HG03342 (cell line): ENCODE measurements around the gene RASSF10.

Source experiments
- ATAC-seq: cut with Tn5 transposase; IDR thresholded peaks from one replicate; pipeline ENCODE4 v1.9.1; 2021; ENCODE audit warnings: mild to moderate bottlenecking, moderate library complexity; ENCODE audit not compliant: unreplicated experiment

RASSF10 gene

DNA sequence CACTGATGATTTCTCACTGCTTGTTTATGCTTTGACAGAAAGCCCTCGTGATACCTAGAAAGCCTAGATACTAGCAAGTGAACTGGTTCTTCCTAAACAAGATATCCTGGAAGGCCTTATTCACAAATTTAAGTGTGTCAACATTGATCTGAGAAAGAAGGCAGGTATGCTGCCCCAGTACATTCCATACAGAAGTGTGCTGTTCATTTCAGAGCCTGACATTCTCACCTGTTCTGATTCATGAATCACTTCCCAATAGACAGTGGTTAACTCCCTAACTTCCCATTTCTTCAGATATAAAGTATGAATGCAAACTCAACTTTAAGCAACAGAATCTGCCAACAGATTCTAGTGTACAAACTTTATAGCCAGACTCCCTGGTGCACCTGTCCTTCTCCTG lies 15.5 kb upstream of the RASSF10 start:
- no peak for ATAC-seq

DNA sequence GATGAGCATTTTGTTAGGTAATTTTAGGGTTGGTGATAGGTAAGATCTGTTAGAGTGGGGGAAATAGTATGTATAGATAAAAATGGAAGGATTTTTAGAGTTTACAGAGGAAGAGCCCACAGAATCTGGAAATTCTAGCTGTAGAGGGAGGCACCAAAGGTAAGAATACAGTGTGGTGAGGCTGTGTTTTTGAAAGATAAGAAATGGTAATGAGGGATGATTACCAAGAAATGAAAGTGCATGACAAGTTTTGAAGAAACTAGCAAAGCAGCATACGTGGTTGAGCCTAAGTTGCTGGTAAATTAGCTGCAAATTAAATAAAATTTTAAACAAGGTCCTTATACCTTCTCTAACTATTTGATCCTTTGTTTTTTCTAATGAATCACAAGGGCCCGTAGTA lies 14.6 kb upstream of the RASSF10 start:
- no peak for ATAC-seq

DNA sequence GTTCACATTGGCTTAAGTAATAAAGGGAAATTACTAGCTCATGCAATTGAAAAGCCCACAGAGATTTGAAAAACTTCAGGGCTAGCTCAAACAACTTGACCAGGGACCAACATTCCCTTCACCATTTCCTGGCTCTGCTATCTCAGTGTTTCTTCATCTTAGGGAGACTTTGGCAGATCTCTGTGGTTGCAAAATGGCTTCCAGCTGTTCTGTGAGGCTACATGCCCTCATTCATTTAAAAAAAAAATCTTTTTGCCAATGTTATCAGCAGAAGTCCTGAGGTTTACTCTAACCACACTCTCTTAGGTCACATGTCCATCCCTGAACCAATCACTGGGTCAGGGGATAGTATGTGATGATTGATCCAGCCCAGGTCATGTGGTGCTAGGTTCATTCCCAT lies 13.9 kb upstream of the RASSF10 start:
- ATAC-seq: no peak

DNA sequence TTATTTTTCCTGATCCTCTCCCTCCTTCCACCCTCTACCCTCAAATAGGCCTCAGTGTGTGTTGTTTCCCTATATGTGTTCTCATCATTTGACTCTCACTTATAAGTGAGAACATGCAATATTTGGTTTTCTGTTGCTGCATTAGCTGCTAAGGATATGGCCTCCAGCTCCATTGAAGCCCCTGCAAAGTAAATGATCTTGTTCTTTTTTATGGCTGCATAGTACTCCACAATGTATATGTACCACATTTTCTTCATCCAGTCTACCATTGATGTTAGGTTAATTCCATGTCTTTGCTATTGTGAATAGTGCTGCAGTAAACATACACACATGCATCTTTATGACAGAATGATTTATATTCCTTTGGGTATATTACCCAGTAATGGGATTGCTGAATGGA lies 13.3 kb upstream of the RASSF10 start:
- no peak for ATAC-seq

DNA sequence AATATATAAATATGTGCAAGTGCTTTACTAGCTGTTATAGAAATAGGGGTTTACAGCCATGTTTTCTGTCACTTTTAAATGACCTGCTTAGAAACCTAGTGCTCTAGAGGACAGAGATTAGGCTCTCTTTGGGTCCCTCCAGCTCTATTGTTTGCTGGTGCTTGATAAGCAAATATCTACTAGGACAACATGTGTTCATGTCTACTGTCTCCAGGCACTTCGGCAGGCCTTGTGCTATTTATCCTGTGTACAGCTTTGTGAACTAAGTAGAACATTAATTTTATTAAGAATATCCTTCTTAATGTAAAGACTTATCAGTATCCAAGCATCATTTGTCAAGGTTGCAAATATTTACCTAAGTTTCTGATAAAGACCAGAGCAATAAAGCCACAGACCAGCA lies 11.9 kb upstream of the RASSF10 start:
- ATAC-seq: no peak

DNA sequence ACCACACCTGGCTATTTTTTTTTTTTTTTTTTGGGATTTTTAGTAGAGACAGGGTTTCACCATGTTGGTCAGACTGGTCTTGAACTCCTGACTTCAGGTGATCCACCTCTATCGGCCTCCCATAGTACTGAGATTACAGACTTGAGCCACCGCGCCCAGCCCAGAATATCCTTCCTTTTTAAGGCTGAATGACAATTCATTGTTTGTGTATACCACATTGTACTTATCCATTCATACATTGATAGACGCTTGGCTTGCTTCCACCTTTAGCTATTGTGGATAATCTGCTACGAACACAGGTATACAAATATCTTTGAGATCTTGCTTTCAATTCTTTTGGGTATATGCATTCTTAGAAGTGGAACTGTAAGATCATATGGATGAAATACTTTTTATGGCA lies 10.8 kb upstream of the RASSF10 start:
- ATAC-seq: no peak

DNA sequence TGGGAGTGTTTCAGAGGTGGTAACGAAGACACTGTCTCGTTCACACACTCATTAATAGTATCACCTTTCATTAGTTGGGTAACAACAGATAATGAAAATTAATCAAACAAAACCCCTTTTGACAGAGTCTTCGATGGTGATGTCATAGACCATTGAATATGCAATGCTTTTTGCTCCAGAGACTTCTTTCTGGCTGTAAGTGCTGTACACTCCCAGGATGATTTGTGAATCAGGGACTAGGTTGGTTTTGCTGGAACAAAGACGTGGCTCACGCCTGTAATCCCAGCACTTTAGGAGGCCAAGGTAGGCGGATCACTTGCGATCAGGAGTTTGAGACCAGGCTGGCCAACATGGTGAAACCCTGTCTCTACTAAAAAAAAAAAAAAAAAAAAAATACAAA lies 9.5 kb upstream of the RASSF10 start:
- ATAC-seq: no peak

DNA sequence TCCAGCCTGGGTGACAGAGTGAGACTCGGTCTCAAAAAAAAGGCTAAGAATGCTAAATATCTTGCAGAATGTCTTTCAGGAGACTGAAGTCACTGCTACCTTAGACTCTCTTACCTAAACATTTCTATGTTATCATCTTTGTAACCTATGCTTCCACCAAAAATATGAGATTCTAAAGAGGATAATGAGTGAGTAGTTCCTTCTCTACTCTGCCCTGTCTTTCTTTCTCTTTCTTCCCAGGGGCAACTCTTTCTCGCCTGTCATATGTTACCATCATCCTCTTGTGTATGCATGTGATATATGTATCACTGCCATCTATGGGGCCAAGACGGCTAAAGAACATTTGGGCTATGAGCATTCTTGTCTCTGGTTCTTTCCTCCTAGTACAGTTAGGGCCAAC lies 9.0 kb upstream of the RASSF10 start:
- no peak for ATAC-seq

DNA sequence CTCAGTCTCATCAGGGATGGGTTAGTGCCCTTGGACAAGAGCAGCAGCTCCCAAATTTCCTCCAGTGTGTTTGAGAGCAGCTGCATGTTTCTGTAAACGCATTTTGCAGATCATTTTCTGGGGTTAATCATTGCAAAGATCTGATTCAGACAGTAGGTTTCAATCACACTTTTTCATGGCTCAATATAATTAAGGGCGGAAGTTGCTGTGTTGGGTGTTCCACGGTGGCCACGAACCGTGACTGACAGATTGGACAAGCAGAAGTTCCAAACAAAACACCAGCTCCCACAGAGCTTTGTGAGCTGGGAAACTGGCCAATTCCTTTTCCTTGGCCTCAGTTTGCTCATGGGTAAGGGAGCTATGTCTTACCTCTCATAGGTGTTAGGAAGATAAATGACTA lies 8.4 kb upstream of the RASSF10 start:
- no peak for ATAC-seq

DNA sequence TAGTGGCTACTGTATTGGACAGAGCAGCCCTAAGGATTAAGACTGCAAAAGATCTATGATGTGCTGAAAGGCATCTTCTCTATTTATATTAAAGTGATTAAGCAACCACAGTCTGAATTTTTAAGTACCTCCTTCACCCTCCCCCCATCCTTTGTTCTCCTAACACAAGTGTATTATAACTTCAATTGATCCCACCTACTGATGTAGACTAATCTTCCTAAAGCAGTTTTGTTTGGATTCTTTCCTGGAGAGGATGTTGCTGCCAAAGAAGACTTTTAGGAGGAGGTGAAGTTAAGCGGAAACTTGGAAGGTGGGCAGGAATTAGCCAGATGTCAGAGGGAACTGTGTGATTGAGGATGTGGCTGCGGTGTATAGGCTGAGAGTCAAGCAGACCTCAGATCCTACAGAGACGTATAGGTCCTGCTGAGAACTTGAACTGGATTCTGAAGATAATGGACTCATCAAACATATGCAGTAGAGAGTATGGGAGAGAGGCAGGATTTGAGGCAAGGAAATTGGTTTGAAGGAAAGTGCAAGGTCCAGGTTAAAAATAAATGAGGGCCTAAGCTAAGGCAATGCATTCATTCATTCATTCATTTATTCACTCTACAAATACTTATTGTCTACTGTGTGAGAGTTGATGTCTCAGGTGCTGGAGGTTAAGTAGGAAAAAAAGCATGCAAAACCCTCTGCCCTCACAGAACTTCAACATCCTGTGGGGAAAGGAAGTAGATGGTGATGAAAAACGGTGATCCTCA lies 5.2 kb upstream of the RASSF10 start:
- no peak for ATAC-seq

DNA sequence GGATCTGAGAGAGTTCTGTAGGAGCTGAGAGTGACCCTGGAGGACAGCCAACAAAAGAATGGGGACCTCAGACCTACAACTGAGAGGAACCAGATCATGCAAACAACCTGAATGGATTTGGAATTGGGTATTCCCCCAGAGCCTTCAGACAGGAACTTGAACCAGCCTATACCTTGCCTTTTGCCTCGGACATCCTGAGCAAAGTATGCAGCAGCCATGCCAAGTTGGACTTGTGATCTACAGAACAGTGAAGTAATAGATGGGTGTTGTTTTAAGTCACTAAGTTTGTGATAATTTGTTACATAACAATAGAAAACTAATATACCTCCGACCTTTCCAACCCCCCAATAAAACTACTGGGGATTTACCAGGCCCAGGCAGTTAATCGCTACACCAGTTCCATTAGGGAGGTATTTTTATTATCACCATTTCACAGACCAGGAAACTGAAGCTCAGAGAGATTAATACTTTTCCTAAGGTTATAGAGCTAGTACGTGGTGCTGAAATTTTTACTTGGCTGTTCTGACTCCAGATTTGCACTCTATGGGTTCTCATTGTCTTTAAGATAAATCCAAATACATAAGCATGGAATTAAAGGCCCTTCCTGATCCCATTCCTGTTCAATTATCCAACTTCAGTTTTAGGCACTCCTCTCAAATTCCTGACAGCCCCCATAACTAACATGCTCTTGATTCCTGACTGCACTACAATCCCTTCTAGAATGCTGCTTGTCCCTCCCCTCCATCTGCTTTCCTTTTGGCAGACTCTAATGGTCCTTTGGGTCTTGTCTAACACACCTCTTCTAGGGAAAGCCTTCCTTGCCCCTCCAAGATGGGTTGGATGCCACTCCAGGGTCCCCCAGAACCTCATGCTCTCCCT lies 1.7 kb upstream of the RASSF10 start:
- no peak for ATAC-seq

DNA sequence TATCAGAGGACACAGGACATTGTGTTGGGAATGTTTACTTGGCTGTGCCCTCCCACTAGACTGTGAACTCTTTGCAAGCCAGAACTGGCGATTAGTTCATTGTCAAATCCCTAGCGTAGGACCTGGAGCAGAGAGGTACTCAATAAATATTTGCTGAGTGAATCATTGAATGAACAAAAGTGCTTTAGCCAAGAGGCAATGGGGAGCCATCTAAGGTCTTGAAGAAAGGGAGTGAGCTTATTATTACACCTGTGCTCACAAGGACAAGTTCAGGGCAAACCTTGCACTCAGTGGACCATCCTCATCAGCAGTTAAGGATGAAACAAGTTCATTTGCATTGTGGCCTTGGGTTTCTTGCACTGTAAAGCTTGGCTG lies 1.1 kb upstream of the RASSF10 start:
- no peak for ATAC-seq

DNA sequence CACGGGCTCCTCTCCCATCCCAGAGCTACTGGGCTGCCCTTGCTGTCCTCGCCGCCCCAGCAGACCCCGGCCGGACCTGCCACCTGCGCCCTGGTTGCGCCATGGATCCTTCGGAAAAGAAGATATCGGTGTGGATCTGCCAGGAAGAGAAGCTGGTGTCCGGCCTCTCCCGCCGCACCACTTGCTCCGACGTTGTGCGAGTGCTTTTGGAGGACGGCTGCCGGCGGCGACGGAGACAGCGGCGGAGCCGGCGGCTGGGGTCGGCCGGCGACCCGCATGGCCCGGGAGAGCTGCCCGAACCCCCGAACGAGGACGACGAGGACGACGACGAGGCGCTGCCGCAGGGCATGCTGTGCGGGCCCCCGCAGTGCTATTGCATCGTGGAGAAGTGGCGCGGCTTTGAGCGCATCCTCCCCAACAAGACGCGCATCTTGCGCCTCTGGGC lies 382 bp downstream of the RASSF10 start:
- ATAC-seq: no peak

DNA sequence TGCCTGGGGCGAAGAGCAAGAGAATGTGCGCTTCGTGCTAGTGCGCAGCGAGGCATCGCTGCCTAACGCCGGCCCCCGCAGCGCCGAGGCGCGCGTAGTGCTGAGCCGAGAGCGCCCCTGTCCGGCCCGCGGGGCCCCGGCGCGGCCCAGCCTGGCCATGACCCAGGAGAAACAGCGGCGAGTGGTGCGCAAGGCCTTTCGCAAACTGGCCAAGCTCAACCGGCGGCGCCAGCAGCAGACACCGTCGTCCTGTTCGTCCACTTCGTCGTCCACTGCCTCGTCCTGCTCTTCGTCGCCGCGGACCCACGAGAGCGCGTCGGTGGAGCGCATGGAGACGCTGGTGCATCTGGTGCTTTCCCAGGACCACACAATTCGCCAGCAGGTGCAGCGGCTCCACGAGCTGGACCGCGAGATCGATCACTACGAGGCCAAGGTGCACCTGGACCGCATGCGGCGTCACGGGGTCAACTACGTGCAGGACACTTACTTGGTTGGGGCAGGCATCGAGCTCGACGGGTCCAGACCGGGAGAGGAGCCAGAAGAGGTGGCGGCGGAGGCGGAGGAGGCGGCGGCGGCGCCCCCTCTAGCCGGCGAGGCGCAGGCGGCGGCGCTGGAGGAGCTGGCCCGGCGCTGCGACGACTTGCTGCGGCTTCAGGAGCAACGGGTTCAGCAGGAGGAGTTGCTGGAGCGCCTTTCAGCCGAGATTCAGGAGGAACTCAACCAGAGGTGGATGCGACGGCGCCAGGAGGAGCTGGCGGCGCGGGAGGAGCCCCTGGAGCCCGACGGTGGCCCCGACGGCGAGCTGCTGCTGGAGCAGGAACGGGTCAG lies 1.0 kb downstream of the RASSF10 start:
- ATAC-seq: no peak

DNA sequence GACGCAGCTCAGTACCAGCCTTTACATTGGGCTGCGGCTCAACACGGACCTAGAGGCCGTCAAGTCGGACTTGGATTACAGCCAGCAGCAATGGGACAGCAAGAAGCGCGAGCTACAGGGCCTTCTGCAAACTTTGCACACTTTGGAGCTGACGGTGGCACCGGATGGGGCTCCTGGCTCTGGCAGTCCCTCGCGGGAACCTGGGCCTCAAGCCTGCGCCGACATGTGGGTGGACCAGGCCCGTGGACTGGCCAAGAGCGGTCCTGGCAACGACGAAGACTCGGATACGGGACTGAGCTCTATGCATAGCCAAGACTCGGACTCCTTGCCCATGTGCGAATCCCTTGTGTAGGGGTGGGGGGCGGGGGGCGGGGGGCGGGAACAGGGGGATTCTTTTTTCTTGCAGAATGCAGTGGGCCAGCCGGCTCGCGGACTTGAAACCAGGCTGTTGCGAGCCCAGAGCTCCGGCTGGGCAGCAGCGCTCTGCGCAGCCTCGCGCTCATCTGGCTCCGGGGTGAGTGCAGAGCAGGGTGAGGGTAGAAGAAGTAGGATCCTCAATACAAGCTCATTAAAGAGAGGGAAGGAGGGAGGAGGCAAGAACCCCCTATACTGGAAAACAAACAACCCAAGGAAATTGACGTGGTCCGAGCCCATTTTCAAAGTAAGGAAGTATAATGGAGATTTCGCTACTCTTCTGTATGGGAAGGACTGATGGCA lies 1.8 kb downstream of the RASSF10 start:
- ATAC-seq: no peak

DNA sequence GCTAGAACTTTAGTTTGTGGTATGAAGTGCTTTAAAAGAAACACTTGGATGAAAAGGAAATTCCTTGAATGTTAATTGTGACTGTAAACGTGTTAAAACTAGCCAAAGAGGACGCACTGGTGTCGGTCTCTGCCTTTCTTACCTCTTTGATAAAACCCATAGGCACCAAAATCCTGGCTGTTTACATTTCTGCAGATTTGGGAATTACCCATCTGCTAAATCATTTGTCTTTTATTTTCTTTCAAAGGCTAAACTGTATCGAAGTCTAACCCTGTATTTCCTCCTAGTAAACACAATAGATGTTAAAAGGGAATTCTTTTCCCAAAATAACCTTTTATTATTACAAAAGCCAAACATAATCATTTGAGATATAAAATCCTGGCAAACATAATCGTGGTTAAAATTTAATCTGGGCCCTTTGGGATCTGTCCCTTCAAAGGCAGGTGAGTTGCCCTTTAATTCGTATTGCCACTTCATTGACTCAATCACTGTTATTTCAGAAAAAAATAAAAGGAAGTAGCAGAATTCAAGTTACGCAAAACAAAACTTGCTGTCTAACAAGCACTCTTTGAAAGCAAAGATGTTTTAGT lies 2.4 kb downstream of the RASSF10 start:
- ATAC-seq: no peak

DNA sequence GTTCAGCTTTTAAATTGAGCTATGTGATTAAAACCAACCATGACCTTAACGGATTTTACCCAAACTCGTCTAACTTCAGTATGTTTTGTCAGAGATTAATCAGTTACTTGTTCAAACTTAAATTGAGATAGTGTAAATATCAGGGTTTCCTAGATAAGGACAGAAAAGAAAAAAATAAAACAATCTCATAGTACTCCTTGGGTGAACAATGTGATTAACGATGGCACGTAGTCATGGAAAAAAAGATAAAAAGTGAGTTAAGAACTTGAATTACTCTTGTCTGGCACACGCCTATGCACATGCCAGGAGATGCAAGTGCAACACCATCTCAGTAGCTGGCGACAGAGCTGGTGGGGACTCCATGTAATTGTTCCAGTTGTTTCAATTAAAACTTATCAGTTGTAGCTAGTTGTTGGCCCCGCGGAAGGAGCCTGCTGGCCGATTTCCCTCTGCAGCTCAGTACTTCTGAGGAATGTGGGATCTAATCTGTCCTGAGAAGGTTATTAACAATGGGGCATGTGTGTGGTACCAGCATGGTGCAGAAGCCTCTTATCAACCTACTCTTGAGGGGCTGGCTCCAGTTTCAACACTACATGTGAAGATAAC lies 3.0 kb downstream of the RASSF10 start:
- ATAC-seq: no peak

DNA sequence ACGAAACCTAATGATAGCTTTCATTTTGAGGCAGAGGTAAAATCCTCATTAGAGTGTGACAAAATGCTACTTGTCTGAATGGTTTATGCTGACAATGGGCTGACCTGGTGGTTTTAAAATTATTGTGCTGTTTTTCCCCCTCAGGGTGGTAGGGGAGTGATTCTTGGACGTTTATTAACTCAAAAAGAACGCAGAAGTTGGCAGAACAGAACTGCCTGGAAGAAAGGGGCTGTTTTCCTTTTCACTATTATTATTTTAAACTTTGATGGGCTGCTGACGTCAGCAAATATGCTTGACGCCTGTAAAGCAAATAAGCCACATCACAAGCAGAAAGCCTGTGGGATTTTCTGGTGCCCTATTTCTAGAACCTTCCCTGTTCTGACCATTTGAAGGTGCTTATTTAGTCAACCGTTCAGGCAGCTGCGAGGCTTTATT lies 4.0 kb downstream of the RASSF10 start:
- no peak for ATAC-seq

DNA sequence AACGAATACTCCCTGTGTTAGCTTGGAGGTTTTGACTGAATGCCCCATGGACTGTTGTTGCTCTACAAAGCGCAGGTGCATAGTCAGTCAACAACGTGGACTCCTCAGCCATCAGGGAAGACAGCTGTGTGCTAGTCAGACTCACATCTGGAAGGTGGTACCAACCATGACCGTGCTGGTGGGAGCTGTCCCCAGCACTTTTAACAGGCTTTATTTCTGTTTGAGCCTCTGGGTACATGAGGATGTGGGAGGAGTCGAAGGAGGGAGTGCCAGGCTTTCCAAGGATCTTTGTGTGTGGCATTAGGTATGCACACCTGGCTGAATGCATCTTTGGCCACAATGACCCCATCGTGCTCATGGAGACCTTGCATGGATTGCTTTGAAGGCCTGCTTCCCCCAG lies 6.6 kb downstream of the RASSF10 start:
- no peak for ATAC-seq

DNA sequence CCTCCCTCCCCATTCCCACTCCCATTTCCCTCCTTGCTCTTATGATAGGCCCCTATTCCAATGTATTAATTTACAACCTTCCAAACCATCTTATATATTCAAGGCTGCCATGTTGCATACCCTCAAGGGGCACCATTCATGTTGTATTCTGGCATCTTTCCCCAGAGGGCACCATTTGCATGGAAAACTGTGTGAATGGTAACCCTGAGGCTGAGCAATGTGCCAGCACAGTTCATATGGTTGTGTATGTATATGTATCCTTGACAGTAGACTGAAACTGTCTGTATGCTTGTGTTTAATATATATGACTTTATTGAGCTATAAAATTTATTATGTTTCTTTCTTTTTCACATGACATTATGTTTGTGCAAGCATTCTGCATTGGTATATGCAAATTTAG lies 7.3 kb downstream of the RASSF10 start:
- no peak for ATAC-seq
